ENCODE results near the gene PTPN14. TPM values are rescaled to one million over a fixed set of nuclear protein-coding genes. Genes with fewer than 3 reads are reported as not detected.

PTPN14 gene
- total and polyA plus RNA-seq, 2 of the 8 experiments (the other 6 are each of a cell fraction or from before 2014, with no cell fraction given) = 14.4 to 93.6 TPM

DNA sequence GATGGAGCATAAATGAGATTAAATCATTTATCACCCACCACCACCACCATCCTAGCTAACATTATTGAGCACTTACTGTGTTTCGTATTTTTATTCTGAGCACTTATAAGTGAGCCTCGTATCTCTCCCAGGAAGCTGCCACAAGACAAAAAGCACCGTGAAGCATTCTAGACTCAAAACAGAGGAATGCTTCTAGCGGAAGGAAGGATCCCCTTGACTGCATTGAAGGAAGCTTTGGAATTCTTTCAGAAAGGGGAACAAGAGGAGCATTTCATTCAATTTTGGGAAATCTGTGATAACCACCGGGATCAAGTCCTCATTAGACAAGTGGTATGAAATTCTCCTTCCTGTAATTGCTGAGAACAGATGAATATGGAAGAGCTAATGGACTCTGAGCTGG is 66.3 kb downstream of the PTPN14 start:
- Histone ChIP-seq H3K36me3 (ENCODE audit: control insufficient read depth in 2 of 4, insufficient read depth in 4 of 4, low read length in 3 of 4) (no peaks in the 10 kb centered on the region), H3K4me2 (ENCODE audit: insufficient read depth in 1 of 2, low read depth in 2 of 2, low read length in 2 of 2) (no peak overlapping the region), H2BK120ac (replicated peaks; ENCODE audit: low read depth, low read length) (no peak overlapping the region), H3K4me1 (replicated peaks in 1 of 4; ENCODE audit: control insufficient read depth in 3 of 4, insufficient read depth in 4 of 4, low read length in 3 of 4) (peaks cover 0 to 13% (median 5%) of the 10 kb centered on the region in 4 experiments; a peak in 4 of 7 replicates), H3K23ac (ENCODE audit: insufficient read length) (no peak overlapping the region), H2BK12ac (ENCODE audit: low read depth, low read length) (no peak overlapping the region), H3K9ac (replicated peaks in 1 of 4; ENCODE audit: extremely low read depth in 1 of 4, low read depth in 3 of 4, low read length in 3 of 4) (no peak overlapping the region), H2BK5ac (ENCODE audit: low read depth, low read length) (no peak overlapping the region), H3K79me1 (ENCODE audit: low read depth, low read length) (peaks cover 6% of the 10 kb centered on the region; the same call in 1 of the 2 replicates), H2BK20ac (ENCODE audit: low read length) (no peak overlapping the region), H2AK5ac (ENCODE audit: low read depth, low read length) (no peak overlapping the region), H3K4me3 (ENCODE audit: extremely low read depth in 1 of 4, insufficient read depth in 2 of 4, low read depth in 3 of 4, low read length in 4 of 4) (no peak overlapping the region), H4K91ac (replicated peaks; ENCODE audit: insufficient read length, low read length) (no peak overlapping the region), H4K8ac (ENCODE audit: extremely low read depth, insufficient read depth, low read length) (no peak overlapping the region), H3K9me3 (ENCODE audit: insufficient read depth in 2 of 2, low read depth in 1 of 2, low read length in 1 of 2) (no peaks in the 10 kb centered on the region), H3K4ac (replicated peaks; ENCODE audit: insufficient read length, low read depth, low read length) (no peak overlapping the region), H4K20me1 (replicated peaks in 1 of 2; ENCODE audit: control insufficient read depth in 1 of 2, insufficient read depth in 2 of 2, low read length in 2 of 2) (no peaks in the 10 kb centered on the region), H3K27ac (ENCODE audit: low read depth, low read length) (no peak overlapping the region), H2BK15ac (ENCODE audit: low read length) (no peak overlapping the region), H3K14ac (ENCODE audit: insufficient read length) (no peak overlapping the region), H3K18ac (ENCODE audit: extremely low read depth, low read length) (no peak overlapping the region), H2AFZ (ENCODE audit: low read length) (no peak overlapping the region), H3K23me2 (ENCODE audit: low read depth, low read length) (no peaks in the 10 kb centered on the region), H3K27me3 (replicated peaks in 1 of 4; ENCODE audit: control insufficient read depth in 3 of 4, extremely low read depth in 1 of 4, insufficient read depth in 3 of 4, low read length in 3 of 4) (no peaks in the 10 kb centered on the region), H3K79me2 (ENCODE audit: control insufficient read depth in 1 of 2, insufficient read depth in 2 of 2, low read length in 2 of 2) (peaks cover 6 to 81% of the 10 kb centered on the region in 2 experiments; a peak in 3 of 4 replicates), H3K56ac (replicated peaks; ENCODE audit: insufficient read length, low read depth, low read length) (no peak overlapping the region), H4K5ac (ENCODE audit: insufficient read length, low read depth, low read length) (no peak overlapping the region)
- POLR2A ChIA-PET (ENCODE audit: partially characterized antibody) = interaction anchor here (1.5 to 2.8 kb wide), 3 partner anchors 18 to 90 kb away, joined by 3 to 8 read pairs (median 3); partner anchors contain the start of gene PTPN14
- FAIRE-seq (no peak), DNase-seq (ENCODE audit: low read depth in 1 of 2, low spot score in 2 of 2) (no peak)
- WGBS, 2 experiments (ENCODE audit: extremely low coverage in 1 of 2, insufficient coverage in 1 of 2, insufficient read length in 1 of 2, insufficient replicate concordance in 2 of 2, low coverage in 1 of 2, low lambda C conversion rate in 2 of 2, missing lambda C conversion rate in 1 of 2) = 92% methylated on average over 5 of the region's 5 CpGs; no CpG with 5 or more reads in 1 of the 2 experiments
- CTCF ChIA-PET (ENCODE audit: partially characterized antibody) = interaction anchor here (0.6 to 1.5 kb wide), 6 partner anchors 10 to 271 kb away, joined by 3 to 4 read pairs (median 3); no protein-coding TSS in a partner anchor
- TF ChIP-seq, protein P1, sequence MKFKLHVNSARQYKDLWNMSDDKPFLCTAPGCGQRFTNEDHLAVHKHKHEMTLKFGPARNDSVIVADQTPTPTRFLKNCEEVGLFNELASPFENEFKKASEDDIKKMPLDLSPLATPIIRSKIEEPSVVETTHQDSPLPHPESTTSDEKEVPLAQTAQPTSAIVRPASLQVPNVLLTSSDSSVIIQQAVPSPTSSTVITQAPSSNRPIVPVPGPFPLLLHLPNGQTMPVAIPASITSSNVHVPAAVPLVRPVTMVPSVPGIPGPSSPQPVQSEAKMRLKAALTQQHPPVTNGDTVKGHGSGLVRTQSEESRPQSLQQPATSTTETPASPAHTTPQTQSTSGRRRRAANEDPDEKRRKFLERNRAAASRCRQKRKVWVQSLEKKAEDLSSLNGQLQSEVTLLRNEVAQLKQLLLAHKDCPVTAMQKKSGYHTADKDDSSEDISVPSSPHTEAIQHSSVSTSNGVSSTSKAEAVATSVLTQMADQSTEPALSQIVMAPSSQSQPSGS (IDR thresholded peaks at IDR 0.05; ENCODE audit: low read length) = no peak
- no peak for TF ChIP-seq RNF2 (IDR thresholded peaks at IDR 0.05; ENCODE audit: borderline replicate concordance, low read depth, low read length, missing control alignments, poor library complexity, severe bottlenecking)
- TF ChIP-seq EP300 (IDR thresholded peaks at IDR 0.05; ENCODE audit: borderline replicate concordance in 1 of 2, low read depth in 2 of 2, low read length in 2 of 2) = no peak
